Ovary (tissue), 9 donors: ENCODE data around the gene CCDC171. TPM values are rescaled to one million over a fixed set of nuclear protein-coding genes. Genes with fewer than 3 reads are reported as not detected.

Experiments used
- DNase-seq, 5 donors: peaks; one replicate each; pipeline ENCODE4 v3.0.0-alpha.2; 2019 to 2020
- H3K27ac ChIP-seq, 2 donors: fragments of 200-600 bp; one replicate each; pipeline versions ENCODE4 v1.5.1 to v1.8.0; 2019 to 2022
- H3K27me3 ChIP-seq: fragments of 200-600 bp; one replicate; pipeline ENCODE4 v1.8.0; 2022
- H3K36me3 ChIP-seq: fragments of 200-600 bp; sonication (generic); one replicate; pipeline ENCODE4 v1.5.1; 2019
- H3K4me1 ChIP-seq: one replicate; pipeline ENCODE4 v1.8.1; 2013; ENCODE audit warnings: mild to moderate bottlenecking, moderate library complexity; ENCODE audit not compliant: insufficient read depth
- H3K4me3 ChIP-seq: fragments of 200-600 bp; sonication (generic); one replicate; pipeline ENCODE4 v1.5.1; 2017
- H3K9me3 ChIP-seq, 2 donors: fragments of 200-600 bp in 1 of 2; sonication (generic) in 1 of 2; one replicate each; pipeline versions ENCODE4 v1.5.1 to v1.8.1; 2013 to 2019; ENCODE audit warnings: mild to moderate bottlenecking in 1 of 2, moderate library complexity in 1 of 2
- EP300 ChIP-seq: sonication (generic); formaldehyde crosslinking; IDR thresholded peaks from one replicate; pipeline ENCODE4 v1.6.1; 2017; ENCODE audit warnings: antibody characterized with exemption
- POLR2A ChIP-seq: fragments of 450-650 bp; IDR thresholded peaks from one replicate; pipeline ENCODE4 v1.6.1; 2017; ENCODE audit warnings: antibody characterized with exemption, mild to moderate bottlenecking, moderate library complexity
- WGBS, 3 donors: extraction: QIAGEN DNeasy Blood & Tissue Kit in 1 of 3; methylation state at CpG; one replicate each; pipeline versions ENCODE4 v1.1.5 to v1.1.7; 2013 to 2017; 5-methylcytosine and 5-hydroxymethylcytosine counted together
- intact Hi-C, 4 donors: fragments of 100-400 bp; cut with DNase I; formaldehyde crosslinking; loops; one replicate each; pipeline versions ENCODE4 v1.11.0 to v1.15.1; 2022 to 2023
- polyA plus RNA-seq, 2 donors: library from polyadenylated mRNA; stranded (reverse); fragments of 200-250 nt in 1 of 2; fragments of 350-450 nt in 1 of 2; fragmentation: Illumina TruSeq in 1 of 2; extraction: RNeasy Lipid Tissue Mini Kit (QIAGEN cat#74804) in 1 of 2; gene quantifications; one replicate each; pipeline ENCODE4 v1.2.3, GENCODE V29; 2013 to 2014
- total RNA-seq, 7 donors: library from RNA; depleted of rRNA in 2 of 7; stranded (reverse); fragments of >200 nt in 2 of 7; fragmentation: NEBNext Ultra II Directional in 3 of 7; extraction: Animal tissue kit (Norgen Biotek cat#: 25700) in 3 of 7; gene quantifications; one replicate each; pipeline versions ENCODE4 v1.1.0 to v1.2.4, GENCODE V29; 2016 to 2023
- TF ChIP-seq, protein P1 (sequence below), 3 donors: fragments of 450-650 bp in 2 of 3; fragments of 200-600 bp in 1 of 3; IDR thresholded peaks; one replicate each; pipeline versions ENCODE4 v1.5.1 to v1.8.0; 2016 to 2022; ENCODE audit warnings: antibody characterized with exemption in 3 of 3, mild to moderate bottlenecking in 1 of 3
- donor health status: DM: no; HTN: no; CAD: no; lungs with moderate emphysema.
- donor health status: DM: no; HTN: no; CAD: no.
- donor health status: Bipolar disorder and iron deficiency.
- donor health status: DM: yes; HTN: yes; CAD: no.
- donor health status: DM: no; HTN: no; CAD: no.
- donor health status: DM: yes; HTN: yes; CAD: no.

The CCDC171 gene
- total and polyA plus RNA-seq, 9 donors: 2.0 to 6.1 (median 5.0) TPM

DNA sequence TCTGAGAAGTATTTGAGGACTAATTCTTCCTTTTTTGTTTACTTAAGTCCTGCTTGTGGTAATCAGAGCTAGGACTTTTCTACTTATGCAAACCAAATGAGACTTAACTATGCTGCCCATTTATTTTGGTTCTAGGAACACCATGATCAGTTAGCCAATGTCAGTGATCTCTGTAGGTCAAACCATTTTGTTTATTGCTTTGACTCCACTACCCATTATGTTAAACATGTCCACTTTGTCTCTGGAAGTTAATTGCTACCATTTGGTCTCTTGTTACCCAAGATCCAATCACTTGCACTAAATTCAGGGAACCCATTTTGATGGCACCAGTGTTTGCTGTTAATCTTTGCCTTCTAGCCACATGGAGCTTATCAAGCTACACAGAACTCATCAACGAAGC, 161.9 kb downstream of the CCDC171 start:
- Histone ChIP-seq H3K4me1 (no peaks in the 10 kb centered on the region), H3K36me3 (no peaks in the 10 kb centered on the region), H3K9me3 (no peaks in the 10 kb centered on the region), H3K27ac (no peak overlapping the region), H3K27me3 (no peaks in the 10 kb centered on the region), H3K4me3 (no peak overlapping the region)
- 74 to 83% (median 79%) methylated on average over 1 of the region's 1 CpG for WGBS, 3 donors
- TF ChIP-seq POLR2A (no peak), EP300 (no peak)
- intact Hi-C loops: no loop called here
- DNase-seq: no peak

DNA sequence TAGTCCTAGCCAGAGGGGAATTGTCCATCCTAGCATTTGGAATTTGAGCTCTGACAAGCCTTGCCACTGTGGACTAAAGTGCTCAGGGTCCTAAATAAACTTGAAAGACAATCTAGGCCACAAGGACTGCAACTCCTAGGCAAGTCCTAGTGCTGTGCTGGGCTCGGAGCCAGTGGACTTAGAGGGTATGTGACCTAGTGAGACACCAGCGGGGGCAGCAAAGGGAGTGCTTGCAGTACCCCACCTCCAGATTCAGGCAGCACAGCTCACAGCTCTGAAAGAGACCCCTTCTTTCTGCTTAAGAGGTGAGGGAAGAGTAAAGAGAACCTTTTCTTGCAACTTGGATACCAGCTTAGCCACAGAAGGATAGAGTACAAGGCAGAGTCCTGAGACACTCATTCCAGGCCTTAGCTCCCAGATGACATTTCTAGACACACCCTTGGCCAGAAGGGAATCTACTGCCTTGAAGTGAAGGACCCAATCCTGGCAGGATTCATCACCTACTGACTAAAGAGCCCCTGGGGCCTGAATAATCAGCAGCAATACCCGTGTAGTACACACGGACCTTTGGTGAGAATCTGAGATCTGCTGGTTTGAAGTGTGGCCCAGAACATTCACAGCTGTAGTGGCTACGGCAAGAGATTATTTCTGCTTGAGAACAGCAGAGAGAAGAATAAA, 164.6 kb downstream of the CCDC171 start:
- no peak overlapping the region for H3K4me3 ChIP-seq
- WGBS, 3 donors: 92 to 95% (median 95%) methylated on average over 5 of the region's 5 CpGs
- no peak for DNase-seq
- intact Hi-C loops: no loop called here
- TF ChIP-seq POLR2A: no peak
- TF ChIP-seq EP300: no peak
- TF ChIP-seq, protein P1, sequence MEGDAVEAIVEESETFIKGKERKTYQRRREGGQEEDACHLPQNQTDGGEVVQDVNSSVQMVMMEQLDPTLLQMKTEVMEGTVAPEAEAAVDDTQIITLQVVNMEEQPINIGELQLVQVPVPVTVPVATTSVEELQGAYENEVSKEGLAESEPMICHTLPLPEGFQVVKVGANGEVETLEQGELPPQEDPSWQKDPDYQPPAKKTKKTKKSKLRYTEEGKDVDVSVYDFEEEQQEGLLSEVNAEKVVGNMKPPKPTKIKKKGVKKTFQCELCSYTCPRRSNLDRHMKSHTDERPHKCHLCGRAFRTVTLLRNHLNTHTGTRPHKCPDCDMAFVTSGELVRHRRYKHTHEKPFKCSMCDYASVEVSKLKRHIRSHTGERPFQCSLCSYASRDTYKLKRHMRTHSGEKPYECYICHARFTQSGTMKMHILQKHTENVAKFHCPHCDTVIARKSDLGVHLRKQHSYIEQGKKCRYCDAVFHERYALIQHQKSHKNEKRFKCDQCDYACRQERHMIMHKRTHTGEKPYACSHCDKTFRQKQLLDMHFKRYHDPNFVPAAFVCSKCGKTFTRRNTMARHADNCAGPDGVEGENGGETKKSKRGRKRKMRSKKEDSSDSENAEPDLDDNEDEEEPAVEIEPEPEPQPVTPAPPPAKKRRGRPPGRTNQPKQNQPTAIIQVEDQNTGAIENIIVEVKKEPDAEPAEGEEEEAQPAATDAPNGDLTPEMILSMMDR (IDR thresholded peaks at IDR 0.05): no peak
- no peaks in the 10 kb centered on the region for H3K9me3 ChIP-seq
- no peaks in the 10 kb centered on the region for H3K36me3 ChIP-seq
- H3K27ac ChIP-seq: no peak overlapping the region
- no peaks in the 10 kb centered on the region for H3K27me3 ChIP-seq
- no peaks in the 10 kb centered on the region for H3K4me1 ChIP-seq

- TF ChIP-seq, protein P1 (IDR thresholded peaks at IDR 0.05): no peak
- TF ChIP-seq POLR2A (no peak), EP300 (no peak)
- intact Hi-C loops: no loop called here
- Histone ChIP-seq H3K4me1 (no peaks in the 10 kb centered on the region), H3K4me3 (no peak overlapping the region), H3K27ac (no peak overlapping the region), H3K9me3 (no peaks in the 10 kb centered on the region), H3K27me3 (no peaks in the 10 kb centered on the region), H3K36me3 (no peaks in the 10 kb centered on the region)
- WGBS, 3 donors: 87 to 100% (median 100%) methylated on average over 1 of the region's 1 CpG
- no peak for DNase-seq
These were observed 165.6 kb downstream of the CCDC171 start for GRCh38 chr9:15718423-15718822.

GRCh38 chr9:15720861-15721260, 168.0 kb downstream of the CCDC171 start:
- Histone ChIP-seq H3K36me3 (no peaks in the 10 kb centered on the region), H3K4me3 (no peak overlapping the region), H3K27me3 (no peaks in the 10 kb centered on the region), H3K27ac (no peak overlapping the region), H3K4me1 (no peaks in the 10 kb centered on the region), H3K9me3 (no peaks in the 10 kb centered on the region)
- WGBS, 3 donors: 38 to 56% (median 55%) methylated on average over 1 of the region's 1 CpG
- intact Hi-C loops: no loop called here
- no peak for DNase-seq
- TF ChIP-seq EP300 (no peak), POLR2A (no peak)
- TF ChIP-seq, protein P1 (IDR thresholded peaks at IDR 0.05): no peak

DNA sequence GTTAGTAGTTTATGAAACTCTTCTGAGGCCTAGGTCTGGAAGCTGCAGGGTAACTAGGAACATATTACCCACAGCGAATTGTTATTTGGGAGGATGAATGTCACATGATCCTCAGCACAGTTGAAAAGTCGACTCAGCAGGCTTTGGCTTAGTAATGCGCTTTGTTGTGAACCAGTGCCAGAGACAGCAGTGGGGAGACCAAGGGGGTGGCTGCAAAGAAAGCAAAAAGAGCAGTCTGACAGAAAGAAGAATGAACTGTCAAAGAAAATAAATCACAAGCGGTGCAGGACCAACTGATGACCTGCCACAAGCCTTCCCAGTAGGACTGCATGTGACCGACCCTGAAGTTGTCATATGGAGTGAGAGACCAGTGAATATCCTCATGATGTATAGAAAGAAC, 170.0 kb downstream of the CCDC171 start:
- TF ChIP-seq EP300: no peak
- intact Hi-C loops: no loop called here
- 70 to 72% (median 70%) methylated on average over 5 of the region's 5 CpGs for WGBS, 3 donors

More for the DNA sequence above, 170.0 kb downstream of the CCDC171 start:
- Histone ChIP-seq H3K36me3 (no peaks in the 10 kb centered on the region), H3K4me3 (no peak overlapping the region), H3K9me3 (no peaks in the 10 kb centered on the region), H3K4me1 (no peaks in the 10 kb centered on the region), H3K27ac (no peak overlapping the region), H3K27me3 (no peaks in the 10 kb centered on the region)
- no peak for DNase-seq
